GM20431 (cell line): ENCODE data around the gene SLC22A23.

ENCODE experiments used
- in situ Hi-C: fragments of 300-500 bp; cut with MseI, MboI; formaldehyde crosslinking; loops from one replicate; pipeline ENCODE4 v1.15.0; 2020; ENCODE audit warnings: low sequenced_read_pairs; ENCODE audit not compliant: unreplicated experiment

SLC22A23 gene

DNA sequence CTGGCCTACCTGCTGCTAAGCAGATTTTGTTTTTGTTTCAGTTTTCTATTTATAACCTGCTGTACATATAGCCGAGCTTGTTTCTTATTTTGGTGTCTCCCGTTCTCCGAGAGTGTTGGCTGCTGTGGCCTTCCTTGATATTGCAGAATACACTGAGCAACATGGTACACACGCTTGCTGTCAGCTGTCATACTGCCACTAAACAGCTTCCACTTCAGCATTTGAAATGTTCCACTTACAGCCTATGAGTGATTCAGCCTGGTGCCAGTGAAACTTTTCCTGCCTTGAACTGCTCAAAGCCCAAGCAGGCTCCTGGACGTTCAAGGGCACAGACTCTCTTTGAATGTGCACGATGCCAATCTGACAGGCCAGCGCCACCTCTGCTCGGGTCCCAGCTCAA, 111.0 kb downstream of the SLC22A23 start:
- in situ Hi-C loops: no loop called here

DNA sequence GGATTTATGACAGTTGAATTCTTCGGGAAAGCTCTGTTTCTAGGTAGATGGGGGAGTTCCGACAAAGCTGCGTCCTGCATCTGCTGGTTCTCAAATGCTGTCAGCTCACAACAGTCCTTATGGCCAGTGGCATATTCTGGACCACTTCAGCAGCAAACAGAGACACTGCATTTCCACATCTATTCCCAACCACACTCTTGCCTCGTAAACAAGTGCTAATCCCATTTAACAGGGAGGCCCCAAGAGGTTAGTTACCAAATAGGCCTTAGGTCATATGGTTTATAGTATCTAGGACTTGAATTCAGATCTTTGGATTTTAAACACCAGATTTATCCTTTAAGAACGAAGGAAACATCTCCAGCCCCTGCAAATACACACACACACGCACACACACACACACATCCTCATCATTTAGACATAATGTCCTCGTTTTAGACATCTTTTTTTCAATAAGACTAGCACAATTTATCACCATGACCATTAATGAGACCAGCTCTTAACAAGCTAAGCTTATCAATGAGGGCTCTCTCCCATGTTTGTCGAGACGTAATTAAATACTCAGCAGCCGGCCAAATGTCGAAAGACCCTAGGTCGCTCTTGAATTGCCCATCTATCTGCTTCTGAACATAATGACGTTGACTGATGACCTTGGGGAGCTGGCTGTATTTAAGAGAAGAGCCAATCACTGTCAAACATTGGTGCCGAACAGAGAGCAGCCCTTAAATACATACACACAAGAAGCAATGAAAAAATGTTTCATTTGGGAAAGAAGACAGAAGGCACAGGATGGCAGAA, 113.6 kb downstream of the SLC22A23 start:
- in situ Hi-C loops: no loop called here

DNA sequence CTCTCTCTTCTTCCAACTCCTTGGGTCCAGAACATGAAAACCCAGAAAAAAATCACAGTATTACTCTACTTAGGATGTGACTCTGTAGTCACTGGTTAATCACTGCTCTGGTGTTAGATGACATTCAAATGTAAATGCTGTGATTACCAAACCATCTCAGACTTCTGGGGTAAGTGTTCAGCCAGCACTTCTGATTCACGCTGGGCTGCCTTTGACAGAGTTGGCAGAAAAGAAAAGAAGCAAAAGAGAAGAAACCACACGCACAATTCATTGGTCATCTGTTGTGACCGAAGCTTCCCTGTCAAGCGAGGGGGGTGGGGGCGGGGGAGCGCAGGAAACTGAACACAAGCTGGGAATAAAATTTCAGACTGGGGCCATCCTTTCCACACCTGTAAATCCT, 115.4 kb downstream of the SLC22A23 start:
- in situ Hi-C loops: no loop called here

DNA sequence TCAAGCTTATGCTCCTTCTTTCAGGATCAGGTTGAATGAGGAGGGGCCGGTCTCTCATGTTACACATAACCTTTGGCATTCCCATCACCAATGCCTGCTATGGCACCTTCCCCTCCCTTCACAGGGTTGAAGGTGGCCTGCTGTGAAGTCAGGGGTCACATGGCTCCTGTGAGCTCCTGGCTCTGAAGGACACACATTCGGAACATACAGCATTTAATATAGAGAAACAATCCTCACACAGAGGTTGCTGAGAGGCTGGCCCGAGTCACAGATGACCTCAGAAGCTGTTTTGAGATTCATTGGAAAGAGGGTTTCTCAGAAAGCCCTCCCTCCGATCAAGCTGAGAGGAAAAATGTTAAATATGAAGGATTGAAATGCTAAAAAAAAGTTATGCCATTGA, 116.0 kb downstream of the SLC22A23 start:
- in situ Hi-C loops: no loop called here

DNA sequence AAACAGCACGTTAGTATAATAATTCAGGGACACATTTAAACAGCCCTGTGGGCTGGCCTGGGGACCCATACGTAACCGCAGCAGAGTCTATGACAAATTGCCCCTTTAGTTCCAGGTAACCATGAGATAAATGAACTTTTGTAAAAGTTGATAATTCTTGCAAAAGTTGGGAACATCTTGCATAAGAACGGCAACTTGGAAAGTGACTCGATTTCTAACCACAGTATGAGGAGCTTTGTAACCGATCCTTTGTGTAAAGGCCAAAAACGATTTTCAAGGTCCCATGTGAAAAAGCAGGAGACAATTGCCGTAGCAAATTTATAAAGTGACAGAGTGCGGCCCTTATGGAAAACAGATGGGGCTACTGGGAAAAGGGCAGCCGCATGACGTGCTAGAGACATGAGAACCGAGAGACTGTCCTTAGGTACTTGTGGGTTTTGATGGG, 116.5 kb downstream of the SLC22A23 start:
- in situ Hi-C loops: no loop called here

DNA sequence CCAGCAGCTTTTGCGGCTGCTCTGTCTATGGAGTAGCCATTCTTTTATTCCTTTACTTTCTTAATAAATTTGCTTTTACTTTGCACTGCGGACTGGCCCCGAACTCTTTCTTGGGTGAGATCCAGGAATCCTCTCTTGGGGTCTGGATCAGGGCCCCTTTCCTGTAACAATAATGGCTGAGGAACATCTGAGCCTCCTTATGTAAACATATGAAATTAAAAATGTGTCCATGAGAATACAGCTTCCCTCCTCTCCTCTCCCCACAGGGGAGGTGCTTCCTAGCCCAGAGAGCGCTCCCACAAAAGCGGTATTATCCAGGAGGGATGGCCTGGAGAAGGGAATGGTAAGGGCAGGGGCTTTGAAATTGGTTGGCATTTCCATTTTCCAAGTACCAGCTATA, 117.0 kb downstream of the SLC22A23 start:
- in situ Hi-C loops: no loop called here

DNA sequence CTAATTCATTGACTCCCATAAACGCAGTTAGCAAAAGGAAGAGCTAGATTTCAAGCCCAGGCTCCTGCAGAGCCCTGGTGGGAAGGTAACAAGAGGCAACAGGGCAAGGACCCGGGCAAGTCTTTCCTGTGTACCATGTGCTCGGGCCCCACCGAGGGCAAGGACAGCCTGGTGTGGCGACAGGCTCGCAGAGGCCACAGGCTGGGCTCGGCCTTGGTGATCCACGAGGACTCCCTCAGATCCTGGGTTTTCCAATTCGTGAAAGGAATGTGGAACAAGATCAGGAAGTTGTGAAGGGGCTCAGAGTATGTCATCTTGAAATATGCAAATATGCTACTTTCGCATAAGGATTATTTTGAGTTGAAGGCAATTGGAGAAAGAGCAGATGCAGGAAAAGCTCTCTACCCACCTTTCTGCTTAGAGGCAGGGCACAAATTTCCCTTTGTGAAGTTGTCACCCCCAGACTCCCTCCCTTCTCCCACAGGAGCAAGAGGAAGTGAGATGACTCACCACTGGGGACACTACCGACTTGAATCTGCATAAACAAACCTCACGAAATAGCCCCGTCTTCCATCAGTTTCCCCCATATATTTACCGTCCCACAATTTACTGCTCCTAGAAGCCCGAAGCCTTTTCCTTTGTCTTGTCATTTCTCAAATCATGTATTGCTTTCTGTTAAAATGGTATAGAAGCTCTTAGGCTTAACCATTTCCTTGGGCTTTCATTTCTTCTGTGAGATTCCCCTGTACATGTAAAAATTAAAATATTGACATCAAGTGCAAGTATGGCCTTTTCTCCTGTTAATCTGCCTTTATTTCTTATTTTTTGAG, 119.1 kb downstream of the SLC22A23 start:
- in situ Hi-C loops: no loop called here

DNA sequence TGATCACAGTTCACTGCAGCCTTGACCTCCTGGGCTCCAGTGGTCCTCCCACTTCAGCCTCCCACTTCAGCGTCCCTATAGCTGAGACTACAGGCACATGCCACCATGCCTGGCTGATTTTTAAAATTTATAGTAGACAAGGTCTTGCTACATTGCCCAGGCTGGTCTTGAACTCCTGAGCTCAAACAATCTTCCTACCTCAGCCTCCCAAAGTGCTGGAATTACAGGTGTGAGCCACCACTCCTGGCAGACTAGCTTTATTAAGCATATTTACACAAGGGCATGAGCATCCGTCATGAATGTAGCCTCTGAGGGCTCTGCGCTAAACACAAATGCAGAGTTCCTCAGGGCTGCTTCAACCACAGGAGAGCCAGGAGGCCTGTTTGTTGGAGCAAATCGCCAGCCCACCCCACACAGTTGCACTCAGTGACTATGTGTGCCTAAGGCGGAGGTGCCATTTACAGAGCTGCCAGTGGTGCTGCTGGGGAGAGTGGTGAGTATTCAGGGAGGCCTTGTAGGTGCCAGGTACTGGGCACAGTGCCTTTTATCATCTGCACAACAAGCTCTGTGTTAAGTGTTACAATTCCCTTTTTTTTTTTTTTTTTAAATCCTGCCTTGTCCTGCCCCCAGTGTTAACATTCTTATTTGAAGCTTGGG, 119.9 kb downstream of the SLC22A23 start:
- in situ Hi-C loops: no loop called here

DNA sequence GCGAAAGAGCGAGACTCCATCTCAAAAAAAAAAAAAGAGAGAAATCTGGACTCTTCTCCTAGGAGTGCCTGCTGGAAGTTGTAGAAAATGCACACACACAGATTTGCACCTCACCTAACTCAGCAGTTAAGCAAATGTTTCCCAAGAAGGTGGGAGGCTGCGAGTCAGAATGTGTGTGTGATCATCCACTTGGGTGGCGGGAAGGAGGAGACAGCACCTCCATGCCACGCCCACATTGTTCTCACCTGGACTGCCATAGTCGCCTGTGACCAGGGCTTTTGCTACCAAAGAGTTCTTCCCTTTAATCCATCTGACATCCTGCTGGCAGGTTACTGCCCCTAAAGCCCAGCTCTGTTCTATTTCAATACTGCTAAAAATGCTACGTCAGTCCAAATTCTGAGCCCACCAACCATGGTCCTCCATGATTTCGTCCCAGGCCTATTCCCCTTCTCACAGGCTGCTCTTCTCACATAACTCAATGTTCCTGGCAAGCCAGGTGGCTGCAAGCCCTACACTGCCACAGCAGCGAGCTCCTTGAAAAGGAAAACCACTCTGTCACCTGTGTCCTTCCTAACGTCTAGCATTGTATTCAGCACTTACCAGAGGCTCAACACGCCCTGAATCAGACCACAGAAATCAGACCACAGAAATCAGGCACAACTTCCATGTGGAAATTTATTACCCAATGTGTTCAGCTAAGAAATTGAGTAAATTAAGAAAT, 120.6 kb downstream of the SLC22A23 start:
- in situ Hi-C loops: no loop called here

DNA sequence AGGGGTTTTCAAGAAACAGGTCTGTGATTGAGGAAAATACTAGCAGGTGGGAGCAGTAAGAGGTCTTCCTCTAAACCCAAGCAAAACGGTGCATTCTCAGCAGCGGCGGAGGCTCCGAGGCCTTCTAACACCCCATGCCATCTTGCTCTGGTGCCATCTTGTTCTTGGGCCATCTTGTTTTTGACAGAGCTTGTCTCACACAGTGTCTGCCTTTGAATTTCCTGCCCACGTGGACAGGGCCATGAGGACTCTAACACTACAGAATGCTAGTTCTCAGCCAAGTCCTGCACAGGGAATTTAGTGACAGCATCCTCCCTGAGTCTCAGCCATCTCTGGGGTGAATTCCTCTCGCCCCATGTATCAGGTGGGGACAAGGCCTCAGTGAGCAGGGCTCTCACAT, 121.7 kb downstream of the SLC22A23 start:
- in situ Hi-C loops: no loop called here

DNA sequence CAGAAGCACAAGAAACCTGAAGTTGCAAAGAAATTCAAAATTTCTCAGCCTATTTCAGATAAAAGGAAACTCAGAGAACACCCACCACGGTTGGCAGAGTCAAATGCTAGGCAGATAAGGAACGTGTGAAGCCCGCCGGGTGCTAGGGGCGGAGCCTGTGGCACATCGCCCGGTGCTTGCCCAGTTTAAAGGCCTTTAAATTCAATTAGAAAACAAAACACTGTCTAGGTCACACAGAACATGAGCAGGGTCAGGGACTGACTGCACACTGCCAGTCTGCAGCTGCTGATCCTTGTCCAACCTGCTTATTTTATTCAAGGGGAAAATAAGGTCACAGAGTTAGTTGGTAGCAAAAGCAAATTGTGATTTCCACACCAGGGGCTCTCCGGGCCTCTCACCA, 122.3 kb downstream of the SLC22A23 start:
- in situ Hi-C loops: no loop called here

DNA sequence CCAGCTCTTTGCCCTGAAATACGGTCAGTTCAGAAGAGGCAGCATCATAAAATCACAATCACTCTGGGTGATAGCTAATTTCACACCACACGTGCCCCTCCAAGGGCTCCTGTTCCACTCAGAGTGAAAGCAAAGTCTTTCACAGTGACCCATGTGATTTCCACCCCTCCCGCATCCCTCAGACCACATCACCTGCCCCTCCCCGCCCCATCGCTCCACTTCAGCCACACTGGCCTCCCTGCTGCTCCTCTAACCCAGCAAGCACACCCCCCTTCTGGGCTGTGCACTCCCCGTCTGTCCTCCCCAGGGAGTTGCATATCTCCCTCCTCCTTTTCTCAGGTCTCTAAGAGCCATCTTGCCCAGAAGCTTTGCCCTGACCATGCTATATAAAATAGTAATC, 123.6 kb downstream of the SLC22A23 start:
- in situ Hi-C loops: no loop called here

DNA sequence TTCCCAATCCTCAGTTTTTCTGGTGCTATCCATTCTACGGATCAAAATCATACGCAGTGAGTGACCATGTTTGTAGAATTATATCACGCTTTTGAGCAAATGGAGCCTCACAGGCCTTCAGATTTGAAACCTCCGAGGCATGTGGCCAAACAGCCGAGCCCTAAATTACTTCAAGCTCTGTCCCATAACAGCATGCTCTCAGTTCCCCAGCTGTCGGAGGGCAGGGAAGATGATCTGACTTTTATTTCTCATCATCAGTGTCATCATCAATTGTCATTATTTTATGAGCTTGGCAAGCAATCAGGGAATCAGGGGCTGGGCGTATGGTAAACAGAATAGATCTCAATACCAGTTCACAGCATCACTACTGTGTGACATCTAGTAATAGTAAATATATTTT, 124.9 kb downstream of the SLC22A23 start:
- in situ Hi-C loops: no loop called here

DNA sequence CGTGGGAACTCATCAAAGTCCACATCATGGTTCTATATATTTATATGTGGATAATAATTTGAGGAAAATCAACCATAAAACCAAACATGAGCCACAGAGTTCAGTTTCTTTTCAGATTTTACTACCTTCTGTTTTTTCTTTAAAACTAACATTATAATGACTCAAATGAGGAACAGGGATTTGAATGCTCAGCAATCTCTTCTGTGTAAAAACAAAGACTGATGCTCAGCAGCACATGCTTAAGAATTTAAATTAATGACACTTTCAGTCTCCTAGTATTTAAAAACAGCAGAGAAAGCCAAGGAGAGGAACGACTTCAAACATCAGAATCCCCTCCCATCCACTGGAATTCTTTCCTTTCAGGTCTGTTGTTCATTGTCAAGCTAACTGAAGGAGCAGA, 125.4 kb downstream of the SLC22A23 start:
- in situ Hi-C loops: no loop called here

DNA sequence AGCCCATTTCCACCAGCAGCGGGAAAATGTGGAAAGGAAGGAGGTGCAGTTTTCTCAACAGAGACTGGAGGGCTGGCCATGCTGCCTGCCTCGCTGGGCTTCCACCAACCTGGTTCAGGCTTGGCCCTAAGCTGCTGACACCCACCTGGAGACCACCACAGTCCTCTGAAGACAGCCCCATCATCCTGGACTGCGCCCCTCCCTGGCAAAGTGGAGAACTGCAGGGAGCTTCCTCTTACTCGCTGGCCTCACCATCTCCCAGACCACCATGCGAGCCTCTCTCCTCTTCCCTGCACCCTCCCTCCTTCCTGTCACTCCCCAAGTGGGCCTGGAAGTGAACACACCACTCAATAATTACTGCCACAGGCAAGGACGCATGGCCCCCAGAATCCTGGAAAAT, 126.7 kb downstream of the SLC22A23 start:
- in situ Hi-C loops: no loop called here

DNA sequence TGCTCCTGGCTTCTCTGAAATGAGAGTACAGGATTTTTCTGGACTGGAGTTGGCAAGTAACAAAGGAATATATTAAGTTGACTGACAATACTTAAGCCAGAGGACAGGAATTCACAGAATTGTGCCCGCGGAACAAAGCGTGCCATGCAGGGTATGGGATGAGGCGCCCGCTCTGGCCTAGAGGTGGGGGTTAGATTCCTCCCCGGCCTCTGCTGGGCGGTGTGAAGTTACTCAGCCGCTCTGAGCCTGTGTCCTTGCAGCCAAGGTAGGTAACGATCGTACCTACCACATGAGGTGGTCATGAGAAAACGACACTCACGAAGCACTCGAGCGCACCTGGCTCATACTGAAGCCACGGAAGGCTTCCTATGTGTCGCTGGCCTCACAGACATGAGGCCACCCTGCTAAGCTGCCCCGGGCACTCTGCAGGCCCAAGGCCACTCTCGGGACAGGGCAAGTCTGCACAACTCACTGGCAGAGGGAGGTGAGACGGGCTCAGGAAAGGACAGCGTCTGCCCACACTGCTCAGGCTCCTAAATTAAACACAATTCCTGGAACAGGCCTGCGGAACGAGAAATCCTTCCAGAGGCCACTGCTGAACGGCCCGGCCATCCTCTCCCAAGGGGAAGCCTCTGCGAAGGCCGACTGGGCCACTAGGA, 127.3 kb downstream of the SLC22A23 start:
- in situ Hi-C loops: no loop called here

DNA sequence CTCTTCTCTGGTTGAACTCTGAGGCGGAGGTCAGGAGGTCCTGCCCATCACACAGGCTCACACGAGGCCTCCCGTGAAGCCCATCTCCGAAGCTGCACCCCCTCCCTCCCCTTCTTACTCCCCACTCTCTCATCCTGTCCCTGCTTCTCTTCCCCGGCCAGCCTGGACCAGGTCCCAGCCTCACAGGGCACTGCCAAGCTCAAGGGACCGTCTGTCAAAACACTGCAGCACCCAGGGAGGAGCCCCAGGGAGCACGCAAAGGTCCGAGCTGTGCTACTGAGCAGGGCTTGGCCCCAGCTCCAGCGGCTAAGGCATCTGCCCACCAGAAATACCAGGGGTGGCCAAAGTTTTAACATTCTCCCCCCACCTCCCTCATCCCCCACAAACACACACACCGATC, 128.1 kb downstream of the SLC22A23 start:
- in situ Hi-C loops: no loop called here

DNA sequence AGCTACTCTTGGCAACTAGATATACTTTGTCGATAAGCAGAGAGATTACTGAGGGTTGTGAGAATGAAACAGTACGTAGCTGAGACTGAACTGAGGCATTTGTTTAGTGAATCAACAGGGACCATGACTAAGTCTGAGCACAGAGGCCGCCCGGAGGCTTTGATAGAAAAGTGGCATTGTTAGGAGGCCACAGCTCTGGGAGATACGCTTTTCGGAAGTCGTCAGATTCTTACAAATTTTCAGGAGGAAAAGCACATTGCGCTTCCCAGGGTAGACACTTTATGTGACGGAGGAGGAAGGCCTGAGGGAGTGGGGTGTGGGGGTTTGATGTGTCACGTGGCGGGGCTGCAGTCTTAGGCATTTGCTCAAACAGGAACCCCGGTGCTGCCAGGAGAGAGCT, 128.7 kb downstream of the SLC22A23 start:
- in situ Hi-C loops: no loop called here

DNA sequence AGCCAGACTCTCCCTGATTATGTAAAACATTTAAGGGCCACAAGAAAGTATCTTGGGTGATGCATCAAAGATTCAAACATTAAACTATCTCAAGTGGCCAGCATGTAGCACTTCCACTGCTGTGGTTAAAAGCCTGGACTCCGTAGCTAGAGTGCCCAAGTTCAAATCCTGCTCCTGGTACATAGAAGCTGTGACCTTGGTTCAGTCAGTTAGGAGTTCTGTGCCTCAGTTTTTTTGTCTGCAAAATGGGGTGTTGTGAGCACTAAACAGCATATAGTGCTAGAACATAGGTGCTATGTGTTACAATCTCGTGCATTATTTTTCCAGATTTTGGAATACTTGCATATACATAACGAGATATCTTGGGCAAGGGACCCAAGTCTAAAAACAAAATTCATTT, 129.4 kb downstream of the SLC22A23 start:
- in situ Hi-C loops: no loop called here

DNA sequence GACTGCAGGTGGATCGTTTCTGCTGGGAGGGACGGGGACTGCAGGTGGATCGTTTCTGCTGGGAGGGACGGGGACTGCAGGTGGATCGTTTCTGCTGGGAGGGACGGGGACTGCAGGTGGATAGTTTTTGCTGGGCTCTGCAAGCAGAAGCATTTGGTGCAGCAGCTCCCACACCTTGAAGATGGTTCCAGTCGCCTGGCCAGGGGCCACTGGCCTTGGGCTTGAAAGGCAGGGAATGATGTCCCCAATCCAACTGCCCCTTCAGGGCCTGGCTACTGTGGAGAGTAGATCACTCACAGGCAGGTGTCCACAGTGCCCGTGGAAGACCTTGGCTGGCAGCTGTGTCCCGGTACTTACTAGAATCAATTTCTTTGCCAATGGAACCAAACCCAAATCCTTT, 129.9 kb downstream of the SLC22A23 start:
- in situ Hi-C loops: no loop called here
